HepG2 (cell line): ENCODE results near the gene VCP. TPM values are rescaled to one million over a fixed set of nuclear protein-coding genes. Genes with fewer than 3 reads are reported as not detected.

Experiments
- GABPB1 ChIP-seq: IDR thresholded peaks from 2 replicates; pipeline ENCODE4 v1.6.1; 2016; ENCODE audit warnings: mild to moderate bottlenecking, missing genetic modification reagents, moderate library complexity, missing compliant biosample characterization
- HES4 ChIP-seq: sonication (generic); formaldehyde crosslinking; IDR thresholded peaks from 2 replicates; pipeline ENCODE4 v1.9.0; 2021; ENCODE audit warnings: mild to moderate bottlenecking, missing genetic modification reagents, borderline replicate concordance
- HNF4A ChIP-seq: sonication (generic); formaldehyde crosslinking; IDR thresholded peaks from 2 replicates; pipeline ENCODE4 v1.4.0; 2020; ENCODE audit warnings: missing genetic modification reagents
- MEIS1 ChIP-seq: sonication (generic); formaldehyde crosslinking; IDR thresholded peaks from 2 replicates; pipeline ENCODE4 v1.9.0; 2021; ENCODE audit warnings: mild to moderate bottlenecking, missing genetic modification reagents, moderate library complexity, borderline replicate concordance
- NBN ChIP-seq: fragments of 450-650 bp; conservative IDR thresholded peaks from 2 replicates; pipeline ENCODE4 v1.6.1; 2017
- SALL1 ChIP-seq: sonication (generic); formaldehyde crosslinking; IDR thresholded peaks from 2 replicates; pipeline ENCODE4 v1.8.0; 2022; ENCODE audit warnings: mild to moderate bottlenecking, missing genetic modification reagents
- SYNCRIP ChIP-seq: fragments of 200-400 bp; formaldehyde crosslinking; IDR thresholded peaks from 2 replicates; pipeline ENCODE4 v1.6.1; 2018; ENCODE audit warnings: mild to moderate bottlenecking, low read depth, low read length; ENCODE audit not compliant: insufficient read depth
- ZNF232 ChIP-seq: sonication (generic); formaldehyde crosslinking; IDR thresholded peaks from 2 replicates; pipeline ENCODE4 v1.4.0; 2020; ENCODE audit warnings: missing genetic modification reagents, borderline replicate concordance
- ZNF709 ChIP-seq: sonication (generic); formaldehyde crosslinking; IDR thresholded peaks from 2 replicates; pipeline ENCODE4 v1.5.0; 2020; ENCODE audit warnings: mild to moderate bottlenecking, missing genetic modification reagents
- polyA plus RNA-seq, 8 experiments: library from polyadenylated mRNA; depleted of rRNA in 3 of 8; stranded (reverse) in 7 of 8; unstranded in 1 of 8; fragments of >200 nt; fragmentation: Illumina TruSeq in 4 of 8; extraction: Trizol in 4 of 8; gene quantifications; 2 replicates each; pipeline versions ENCODE4 v1.2.1 to v1.2.3, GENCODE V29; 2011 to 2016; ENCODE audit warnings: low read depth in 4 of 8, missing spikeins in 1 of 8, mixed read lengths in 1 of 8; ENCODE audit not compliant: insufficient read depth in 1 of 8
- total RNA-seq, 5 experiments: library from RNA; depleted of rRNA; stranded (reverse); fragments of >200 nt; fragmentation: Illumina TruSeq; extraction: Trizol; gene quantifications; 2 replicates each; pipeline ENCODE4 v1.2.3, GENCODE V29; 2016; ENCODE audit warnings: low read depth in 1 of 5
- TF ChIP-seq, protein P1 (sequence below), 2 experiments: sonication (generic) in 1 of 2; formaldehyde crosslinking in 1 of 2; IDR thresholded peaks; 2 replicates each; pipeline versions ENCODE4 v1.6.1 to v1.9.0; 2014 to 2022; ENCODE audit warnings: antibody characterized with exemption in 1 of 2, borderline replicate concordance in 1 of 2, inconsistent platforms in 1 of 2, low read depth in 1 of 2, missing genetic modification reagents in 1 of 2
- TF ChIP-seq, protein P2 (sequence below): IDR thresholded peaks from 2 replicates; pipeline ENCODE4 v1.6.1; 2018; ENCODE audit warnings: missing genetic modification reagents, mild to moderate bottlenecking, missing compliant biosample characterization
- TF ChIP-seq, protein P3 (sequence below): sonication (generic); formaldehyde crosslinking; conservative IDR thresholded peaks from 2 replicates; pipeline ENCODE4 v1.4.0; 2020; ENCODE audit warnings: missing genetic modification reagents
- TF ChIP-seq, protein P4 (sequence below): sonication (generic); formaldehyde crosslinking; IDR thresholded peaks from 2 replicates; pipeline ENCODE4 v1.8.0; 2022; ENCODE audit warnings: mild to moderate bottlenecking, missing genetic modification reagents, borderline replicate concordance
- TF ChIP-seq, protein P5 (sequence below): sonication (generic); formaldehyde crosslinking; IDR thresholded peaks from 2 replicates; pipeline ENCODE4 v1.4.0; 2020; ENCODE audit warnings: mild to moderate bottlenecking, missing genetic modification reagents, borderline replicate concordance

The VCP gene
- total and polyA plus RNA-seq, 2 of the 13 experiments (the other 11 are each of a cell fraction or from before 2014, with no cell fraction given) = 143 to 391 TPM

DNA sequence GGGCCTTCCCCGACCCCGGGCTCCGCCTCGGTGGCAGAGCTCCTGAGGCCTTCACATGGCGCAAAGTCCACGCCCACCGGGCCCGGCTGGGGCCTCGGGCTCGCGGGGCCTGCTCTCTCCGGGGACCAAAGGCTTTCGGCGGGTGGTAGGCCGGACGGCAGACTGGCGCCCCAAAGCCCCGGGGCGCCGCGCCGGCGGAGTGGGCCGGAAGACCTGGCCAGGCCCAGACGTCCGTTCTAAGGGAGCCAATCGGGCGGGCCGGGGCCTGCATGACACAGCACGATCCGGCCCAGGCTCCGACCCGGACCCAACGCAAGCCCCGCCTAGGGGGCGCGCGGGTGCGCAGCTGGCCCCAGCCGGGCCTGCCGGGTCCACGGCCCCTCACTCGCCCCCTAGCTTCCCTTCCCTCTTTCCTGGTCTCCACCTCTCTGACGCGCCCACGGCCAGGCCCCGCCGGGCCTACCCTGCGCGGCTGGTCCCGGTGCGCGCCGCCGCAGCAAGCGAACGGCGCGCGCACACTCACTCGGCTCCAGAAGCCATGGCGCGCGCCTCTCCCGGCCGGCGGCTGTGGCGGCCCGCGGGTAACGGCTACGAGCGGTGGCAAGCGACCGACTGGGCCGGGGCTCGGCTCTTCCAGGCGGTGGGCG is 488 bp downstream of the VCP start (continued):
- TF ChIP-seq, protein P1, sequence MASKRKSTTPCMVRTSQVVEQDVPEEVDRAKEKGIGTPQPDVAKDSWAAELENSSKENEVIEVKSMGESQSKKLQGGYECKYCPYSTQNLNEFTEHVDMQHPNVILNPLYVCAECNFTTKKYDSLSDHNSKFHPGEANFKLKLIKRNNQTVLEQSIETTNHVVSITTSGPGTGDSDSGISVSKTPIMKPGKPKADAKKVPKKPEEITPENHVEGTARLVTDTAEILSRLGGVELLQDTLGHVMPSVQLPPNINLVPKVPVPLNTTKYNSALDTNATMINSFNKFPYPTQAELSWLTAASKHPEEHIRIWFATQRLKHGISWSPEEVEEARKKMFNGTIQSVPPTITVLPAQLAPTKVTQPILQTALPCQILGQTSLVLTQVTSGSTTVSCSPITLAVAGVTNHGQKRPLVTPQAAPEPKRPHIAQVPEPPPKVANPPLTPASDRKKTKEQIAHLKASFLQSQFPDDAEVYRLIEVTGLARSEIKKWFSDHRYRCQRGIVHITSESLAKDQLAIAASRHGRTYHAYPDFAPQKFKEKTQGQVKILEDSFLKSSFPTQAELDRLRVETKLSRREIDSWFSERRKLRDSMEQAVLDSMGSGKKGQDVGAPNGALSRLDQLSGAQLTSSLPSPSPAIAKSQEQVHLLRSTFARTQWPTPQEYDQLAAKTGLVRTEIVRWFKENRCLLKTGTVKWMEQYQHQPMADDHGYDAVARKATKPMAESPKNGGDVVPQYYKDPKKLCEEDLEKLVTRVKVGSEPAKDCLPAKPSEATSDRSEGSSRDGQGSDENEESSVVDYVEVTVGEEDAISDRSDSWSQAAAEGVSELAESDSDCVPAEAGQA (IDR thresholded peaks at IDR 0.05; ENCODE audit: low read depth) = no peak
- TF ChIP-seq, protein P1 (CRISPR knock-in tag; IDR thresholded peaks at IDR 0.05; ENCODE audit: borderline replicate concordance) = 0 out of 2 replicates have a peak, but pooled peaks have one; percentile 9
- TF ChIP-seq GABPB1 = peak; percentile 62; the same call in 1 of the 2 replicates
- TF ChIP-seq SALL1 = peak; percentile 64
- TF ChIP-seq, protein P2, sequence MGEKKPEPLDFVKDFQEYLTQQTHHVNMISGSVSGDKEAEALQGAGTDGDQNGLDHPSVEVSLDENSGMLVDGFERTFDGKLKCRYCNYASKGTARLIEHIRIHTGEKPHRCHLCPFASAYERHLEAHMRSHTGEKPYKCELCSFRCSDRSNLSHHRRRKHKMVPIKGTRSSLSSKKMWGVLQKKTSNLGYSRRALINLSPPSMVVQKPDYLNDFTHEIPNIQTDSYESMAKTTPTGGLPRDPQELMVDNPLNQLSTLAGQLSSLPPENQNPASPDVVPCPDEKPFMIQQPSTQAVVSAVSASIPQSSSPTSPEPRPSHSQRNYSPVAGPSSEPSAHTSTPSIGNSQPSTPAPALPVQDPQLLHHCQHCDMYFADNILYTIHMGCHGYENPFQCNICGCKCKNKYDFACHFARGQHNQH (CRISPR knock-in tag) = peak; percentile 11
- TF ChIP-seq, protein P3, sequence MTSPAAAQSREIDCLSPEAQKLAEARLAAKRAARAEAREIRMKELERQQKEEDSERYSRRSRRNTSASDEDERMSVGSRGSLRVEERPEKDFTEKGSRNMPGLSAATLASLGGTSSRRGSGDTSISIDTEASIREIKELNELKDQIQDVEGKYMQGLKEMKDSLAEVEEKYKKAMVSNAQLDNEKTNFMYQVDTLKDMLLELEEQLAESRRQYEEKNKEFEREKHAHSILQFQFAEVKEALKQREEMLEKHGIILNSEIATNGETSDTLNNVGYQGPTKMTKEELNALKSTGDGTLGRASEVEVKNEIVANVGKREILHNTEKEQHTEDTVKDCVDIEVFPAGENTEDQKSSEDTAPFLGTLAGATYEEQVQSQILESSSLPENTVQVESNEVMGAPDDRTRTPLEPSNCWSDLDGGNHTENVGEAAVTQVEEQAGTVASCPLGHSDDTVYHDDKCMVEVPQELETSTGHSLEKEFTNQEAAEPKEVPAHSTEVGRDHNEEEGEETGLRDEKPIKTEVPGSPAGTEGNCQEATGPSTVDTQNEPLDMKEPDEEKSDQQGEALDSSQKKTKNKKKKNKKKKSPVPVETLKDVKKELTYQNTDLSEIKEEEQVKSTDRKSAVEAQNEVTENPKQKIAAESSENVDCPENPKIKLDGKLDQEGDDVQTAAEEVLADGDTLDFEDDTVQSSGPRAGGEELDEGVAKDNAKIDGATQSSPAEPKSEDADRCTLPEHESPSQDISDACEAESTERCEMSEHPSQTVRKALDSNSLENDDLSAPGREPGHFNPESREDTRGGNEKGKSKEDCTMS (CRISPR knock-in tag) = no peak
- TF ChIP-seq SYNCRIP = no peak
- TF ChIP-seq, protein P4, sequence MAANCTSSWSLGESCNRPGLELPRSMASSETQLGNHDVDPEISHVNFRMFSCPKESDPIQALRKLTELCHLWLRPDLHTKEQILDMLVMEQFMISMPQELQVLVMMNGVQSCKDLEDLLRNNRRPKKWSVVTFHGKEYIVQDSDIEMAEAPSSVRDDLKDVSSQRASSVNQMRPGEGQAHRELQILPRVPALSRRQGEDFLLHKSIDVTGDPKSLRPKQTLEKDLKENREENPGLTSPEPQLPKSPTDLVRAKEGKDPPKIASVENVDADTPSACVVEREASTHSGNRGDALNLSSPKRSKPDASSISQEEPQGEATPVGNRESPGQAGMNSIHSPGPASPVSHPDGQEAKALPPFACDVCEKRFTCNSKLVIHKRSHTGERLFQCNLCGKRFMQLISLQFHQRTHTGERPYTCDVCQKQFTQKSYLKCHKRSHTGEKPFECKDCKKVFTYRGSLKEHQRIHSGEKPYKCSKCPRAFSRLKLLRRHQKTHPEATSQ (CRISPR knock-in tag) = 0 out of 2 replicates have a peak, but pooled peaks have one; percentile 49
- TF ChIP-seq MEIS1 (CRISPR knock-in tag) = peak; percentile 63; the same call in 1 of the 2 replicates
- TF ChIP-seq HNF4A (CRISPR knock-in tag) = peak; percentile 56; the same call in 1 of the 2 replicates
- 0 out of 2 replicates have a peak, but pooled peaks have one; percentile 14 for TF ChIP-seq HES4 (CRISPR knock-in tag)
- TF ChIP-seq NBN = no peak
- no peak for TF ChIP-seq ZNF709 (CRISPR knock-in tag)
- TF ChIP-seq ZNF232 = peak; percentile 65; the same call in 1 of the 2 replicates
- TF ChIP-seq, protein P5, sequence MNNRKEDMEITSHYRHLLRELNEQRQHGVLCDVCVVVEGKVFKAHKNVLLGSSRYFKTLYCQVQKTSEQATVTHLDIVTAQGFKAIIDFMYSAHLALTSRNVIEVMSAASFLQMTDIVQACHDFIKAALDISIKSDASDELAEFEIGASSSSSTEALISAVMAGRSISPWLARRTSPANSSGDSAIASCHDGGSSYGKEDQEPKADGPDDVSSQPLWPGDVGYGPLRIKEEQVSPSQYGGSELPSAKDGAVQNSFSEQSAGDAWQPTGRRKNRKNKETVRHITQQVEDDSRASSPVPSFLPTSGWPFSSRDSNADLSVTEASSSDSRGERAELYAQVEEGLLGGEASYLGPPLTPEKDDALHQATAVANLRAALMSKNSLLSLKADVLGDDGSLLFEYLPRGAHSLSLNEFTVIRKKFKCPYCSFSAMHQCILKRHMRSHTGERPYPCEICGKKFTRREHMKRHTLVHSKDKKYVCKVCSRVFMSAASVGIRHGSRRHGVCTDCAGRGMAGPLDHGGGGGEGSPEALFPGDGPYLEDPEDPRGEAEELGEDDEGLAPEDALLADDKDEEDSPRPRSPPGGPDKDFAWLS = no peak
